Gastroesophageal sphincter (tissue), 3 donors: ENCODE results near the gene CNTN2.

ENCODE experiments used
- POLR2A ChIP-seq, 2 donors: fragments of 450-650 bp; IDR thresholded peaks; one replicate each; pipeline ENCODE4 v1.6.1; 2017; ENCODE audit warnings: antibody characterized with exemption in 2 of 2, mild to moderate bottlenecking in 2 of 2, moderate library complexity in 1 of 2
- TF ChIP-seq, protein P1 (sequence below), 4 experiments: fragments of 200-600 bp in 2 of 4; fragments of 450-650 bp in 2 of 4; sonication (generic) in 1 of 4; IDR thresholded peaks; one replicate each; pipeline ENCODE4 v1.5.1; 2017 to 2019; ENCODE audit warnings: antibody characterized with exemption in 4 of 4, mild to moderate bottlenecking in 2 of 4, moderate library complexity in 2 of 4

DNA sequence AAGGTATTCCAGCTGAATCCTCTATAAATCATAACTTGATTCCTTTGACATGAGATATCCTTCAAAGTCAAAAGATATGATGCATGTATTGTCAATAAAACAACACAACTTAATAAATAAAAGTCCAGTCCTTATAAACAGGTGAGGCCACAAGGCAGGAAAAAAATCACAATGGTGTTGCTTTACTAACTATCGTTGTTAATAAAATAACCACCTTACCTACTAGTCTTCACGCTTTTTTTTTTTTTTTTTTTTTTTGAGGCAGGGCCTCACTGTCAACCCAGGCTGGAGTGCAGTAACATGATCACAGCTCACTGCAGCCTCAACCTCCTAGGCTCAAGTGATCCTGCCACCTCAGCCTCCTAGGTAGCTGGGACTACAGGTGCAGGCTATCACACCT lies 41.3 kb downstream of the CNTN2 start, which contains the start of gene TMEM81:
- TF ChIP-seq, protein P1, sequence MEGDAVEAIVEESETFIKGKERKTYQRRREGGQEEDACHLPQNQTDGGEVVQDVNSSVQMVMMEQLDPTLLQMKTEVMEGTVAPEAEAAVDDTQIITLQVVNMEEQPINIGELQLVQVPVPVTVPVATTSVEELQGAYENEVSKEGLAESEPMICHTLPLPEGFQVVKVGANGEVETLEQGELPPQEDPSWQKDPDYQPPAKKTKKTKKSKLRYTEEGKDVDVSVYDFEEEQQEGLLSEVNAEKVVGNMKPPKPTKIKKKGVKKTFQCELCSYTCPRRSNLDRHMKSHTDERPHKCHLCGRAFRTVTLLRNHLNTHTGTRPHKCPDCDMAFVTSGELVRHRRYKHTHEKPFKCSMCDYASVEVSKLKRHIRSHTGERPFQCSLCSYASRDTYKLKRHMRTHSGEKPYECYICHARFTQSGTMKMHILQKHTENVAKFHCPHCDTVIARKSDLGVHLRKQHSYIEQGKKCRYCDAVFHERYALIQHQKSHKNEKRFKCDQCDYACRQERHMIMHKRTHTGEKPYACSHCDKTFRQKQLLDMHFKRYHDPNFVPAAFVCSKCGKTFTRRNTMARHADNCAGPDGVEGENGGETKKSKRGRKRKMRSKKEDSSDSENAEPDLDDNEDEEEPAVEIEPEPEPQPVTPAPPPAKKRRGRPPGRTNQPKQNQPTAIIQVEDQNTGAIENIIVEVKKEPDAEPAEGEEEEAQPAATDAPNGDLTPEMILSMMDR (IDR thresholded peaks at IDR 0.05): no peak
- TF ChIP-seq POLR2A (IDR thresholded peaks at IDR 0.05): no peak
